Tibial artery (tissue), 4 donors: Measurements from ENCODE around the gene RBM20.
A peak's percentile ranks its signal among the peaks of the same experiment; 100 is the strongest.

Source experiments
- DNase-seq, 2 donors: peaks; one replicate each; pipeline ENCODE4 v3.0.0-alpha.2; 2019
- H3K27ac ChIP-seq, 2 donors: fragments of 200-600 bp; sonication (generic) in 1 of 2; 1 replicate in 1 of 2; 2 replicates in 1 of 2; pipeline ENCODE4 v1.5.1; 2018 to 2019; ENCODE audit warnings: mild to moderate bottlenecking in 1 of 2
- H3K27me3 ChIP-seq, 2 donors: fragments of 200-600 bp; sonication (generic) in 1 of 2; one replicate each; pipeline versions ENCODE4 v1.5.1 to v1.6.0; 2016 to 2019
- H3K36me3 ChIP-seq, 3 donors: fragments of 200-600 bp; sonication (generic) in 2 of 3; one replicate each; pipeline ENCODE4 v1.5.1; 2016 to 2019; ENCODE audit warnings: mild to moderate bottlenecking in 2 of 3
- H3K4me1 ChIP-seq, 4 donors: fragments of 200-600 bp; sonication (generic) in 2 of 4; 1 replicate in 3 of 4; 2 replicates in 1 of 4; pipeline ENCODE4 v1.5.1; 2016 to 2019
- H3K4me3 ChIP-seq, 2 donors: fragments of 200-600 bp; sonication (generic) in 1 of 2; 1 replicate in 1 of 2; 2 replicates in 1 of 2; pipeline ENCODE4 v1.5.1; 2018 to 2019; ENCODE audit warnings: mild to moderate bottlenecking in 2 of 2
- H3K9me3 ChIP-seq, 3 donors: fragments of 200-600 bp; sonication (generic) in 1 of 3; one replicate each; pipeline ENCODE4 v1.5.1; 2016 to 2019
- CTCF ChIP-seq, 2 experiments: fragments of 200-600 bp in 1 of 2; fragments of 450-650 bp in 1 of 2; IDR thresholded peaks; one replicate each; pipeline ENCODE4 v1.5.1; 2017 to 2019; ENCODE audit warnings: antibody characterized with exemption in 2 of 2, mild to moderate bottlenecking in 1 of 2, moderate library complexity in 1 of 2
- intact Hi-C: fragments of 100-400 bp; cut with DNase I; formaldehyde crosslinking; loops from one replicate; pipeline ENCODE4 v1.15.0; 2023; ENCODE audit warnings: low total_unique reads

RBM20 gene

GRCh38 chr10:110837418-110838171 is 193.5 kb downstream of the RBM20 start:
- no peaks in the 10 kb centered on the region for H3K27me3 ChIP-seq
- intact Hi-C loops = no loop called here
- H3K4me1 ChIP-seq = peaks cover 0 to 30% (median 15%) of the 10 kb centered on the region in 4 donors
- no peaks in the 10 kb centered on the region for H3K9me3 ChIP-seq
- H3K4me3 ChIP-seq = no peak overlapping the region
- DNase-seq = no peak
- H3K36me3 ChIP-seq = no peaks in the 10 kb centered on the region
- H3K27ac ChIP-seq = no peak overlapping the region
- TF ChIP-seq CTCF (IDR thresholded peaks at IDR 0.05) = no peak

GRCh38 chr10:110840225-110840922 is 196.2 kb downstream of the RBM20 start:
- no peak for TF ChIP-seq CTCF (IDR thresholded peaks at IDR 0.05)

GRCh38 chr10:110840923-110841428 is 196.8 kb downstream of the RBM20 start:
- no peak for TF ChIP-seq CTCF (IDR thresholded peaks at IDR 0.05)
- no peak overlapping the region for H3K27ac ChIP-seq
- H3K27me3 ChIP-seq = no peaks in the 10 kb centered on the region
- H3K4me3 ChIP-seq = no peak overlapping the region
- DNase-seq = no peak
- no peaks in the 10 kb centered on the region for H3K36me3 ChIP-seq
- intact Hi-C loops = no loop called here
- peaks cover 0 to 38% (median 13%) of the 10 kb centered on the region in 4 donors for H3K4me1 ChIP-seq
- no peaks in the 10 kb centered on the region for H3K9me3 ChIP-seq

More at GRCh38 chr10:110840225-110840922, 196.2 kb downstream of the RBM20 start:
- intact Hi-C loops = no loop called here
- no peaks in the 10 kb centered on the region for H3K9me3 ChIP-seq
- DNase-seq = peak; percentile 50 to 78
- no peaks in the 10 kb centered on the region for H3K36me3 ChIP-seq
- H3K27me3 ChIP-seq = no peaks in the 10 kb centered on the region
- H3K27ac ChIP-seq = no peak overlapping the region
- no peak overlapping the region for H3K4me3 ChIP-seq
- H3K4me1 ChIP-seq = peaks cover 0 to 32% (median 13%) of the 10 kb centered on the region in 4 donors

- Histone ChIP-seq H3K9me3 (no peaks in the 10 kb centered on the region), H3K27ac (no peak overlapping the region), H3K4me3 (no peak overlapping the region), H3K27me3 (no peaks in the 10 kb centered on the region), H3K4me1 (peaks cover 0 to 43% (median 12%) of the 10 kb centered on the region in 4 donors), H3K36me3 (no peaks in the 10 kb centered on the region)
- TF ChIP-seq CTCF (IDR thresholded peaks at IDR 0.05) = no peak
- intact Hi-C loops = no loop called here
- DNase-seq = no peak
These were observed 197.7 kb downstream of the RBM20 start for GRCh38 chr10:110841767-110842267.

GRCh38 chr10:110842326-110842904 is 198.3 kb downstream of the RBM20 start:
- intact Hi-C loops = no loop called here
- H3K4me3 ChIP-seq = no peak overlapping the region
- H3K27me3 ChIP-seq = no peaks in the 10 kb centered on the region
- no peak for DNase-seq
- H3K4me1 ChIP-seq = peaks cover 0 to 39% (median 9%) of the 10 kb centered on the region in 4 donors
- H3K27ac ChIP-seq = no peak overlapping the region
- no peak for TF ChIP-seq CTCF (IDR thresholded peaks at IDR 0.05)
- no peaks in the 10 kb centered on the region for H3K9me3 ChIP-seq
- H3K36me3 ChIP-seq = no peaks in the 10 kb centered on the region
